ENCODE data around the gene RARB. TPM values are rescaled to one million over a fixed set of nuclear protein-coding genes. Genes with fewer than 3 reads are reported as not detected.

The RARB gene
- total and polyA plus RNA-seq, 7 donors: 1.2 to 18.5 (median 8.3) TPM

GRCh38 chr3:25578059-25578458, 150.0 kb downstream of the RARB start:
- no peak overlapping the region for H3K4me3 ChIP-seq
- intact Hi-C loops (cut with DNase I): no loop called here
- no peak for DNase-seq
- H3K4me1 ChIP-seq: peaks cover 0 to 10% (median 4%) of the 10 kb centered on the region in 4 donors
- H3K27ac ChIP-seq: no peak overlapping the region
- no peaks in the 10 kb centered on the region for H3K27me3 ChIP-seq
- WGBS, 2 donors: 94 to 95% methylated on average over 10 of the region's 10 CpGs
- H3K9me3 ChIP-seq: no peaks in the 10 kb centered on the region
- TF ChIP-seq, protein P1, sequence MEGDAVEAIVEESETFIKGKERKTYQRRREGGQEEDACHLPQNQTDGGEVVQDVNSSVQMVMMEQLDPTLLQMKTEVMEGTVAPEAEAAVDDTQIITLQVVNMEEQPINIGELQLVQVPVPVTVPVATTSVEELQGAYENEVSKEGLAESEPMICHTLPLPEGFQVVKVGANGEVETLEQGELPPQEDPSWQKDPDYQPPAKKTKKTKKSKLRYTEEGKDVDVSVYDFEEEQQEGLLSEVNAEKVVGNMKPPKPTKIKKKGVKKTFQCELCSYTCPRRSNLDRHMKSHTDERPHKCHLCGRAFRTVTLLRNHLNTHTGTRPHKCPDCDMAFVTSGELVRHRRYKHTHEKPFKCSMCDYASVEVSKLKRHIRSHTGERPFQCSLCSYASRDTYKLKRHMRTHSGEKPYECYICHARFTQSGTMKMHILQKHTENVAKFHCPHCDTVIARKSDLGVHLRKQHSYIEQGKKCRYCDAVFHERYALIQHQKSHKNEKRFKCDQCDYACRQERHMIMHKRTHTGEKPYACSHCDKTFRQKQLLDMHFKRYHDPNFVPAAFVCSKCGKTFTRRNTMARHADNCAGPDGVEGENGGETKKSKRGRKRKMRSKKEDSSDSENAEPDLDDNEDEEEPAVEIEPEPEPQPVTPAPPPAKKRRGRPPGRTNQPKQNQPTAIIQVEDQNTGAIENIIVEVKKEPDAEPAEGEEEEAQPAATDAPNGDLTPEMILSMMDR (IDR thresholded peaks at IDR 0.05): no peak
- TF ChIP-seq POLR2A (IDR thresholded peaks at IDR 0.05) (no peak), EP300 (IDR thresholded peaks at IDR 0.05) (no peak), POLR2AphosphoS5 (IDR thresholded peaks at IDR 0.05) (no peak)
- H3K36me3 ChIP-seq: peaks cover 0 to 34% (median 6%) of the 10 kb centered on the region in 4 donors

DNA sequence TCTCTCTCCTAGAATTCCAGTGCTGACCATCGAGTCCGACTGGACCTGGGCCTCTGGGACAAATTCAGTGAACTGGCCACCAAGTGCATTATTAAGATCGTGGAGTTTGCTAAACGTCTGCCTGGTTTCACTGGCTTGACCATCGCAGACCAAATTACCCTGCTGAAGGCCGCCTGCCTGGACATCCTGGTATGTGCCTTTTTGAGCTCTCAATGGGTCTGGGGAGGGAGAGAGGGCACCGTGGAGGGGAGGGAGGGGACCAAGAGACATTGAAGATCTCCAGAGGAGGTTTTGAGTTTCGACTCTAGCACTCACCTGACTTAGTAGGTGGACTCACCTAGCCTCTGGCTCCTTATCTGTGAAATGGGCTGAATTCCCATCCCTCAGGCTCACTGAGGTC, 152.5 kb downstream of the RARB start:
- Histone ChIP-seq H3K4me3 (no peak overlapping the region), H3K4me1 (no peaks in the 10 kb centered on the region), H3K9me3 (no peaks in the 10 kb centered on the region), H3K36me3 (peaks cover 0 to 27% (median 4%) of the 10 kb centered on the region in 4 donors), H3K27ac (no peak overlapping the region), H3K27me3 (no peaks in the 10 kb centered on the region)
- TF ChIP-seq EP300 (IDR thresholded peaks at IDR 0.05): no peak
- TF ChIP-seq, protein P1 (IDR thresholded peaks at IDR 0.05): no peak
- no peak for TF ChIP-seq POLR2A (IDR thresholded peaks at IDR 0.05)
- TF ChIP-seq POLR2AphosphoS5 (IDR thresholded peaks at IDR 0.05): no peak
- 82 to 89% methylated on average over 8 of the region's 8 CpGs for WGBS, 2 donors
- intact Hi-C loops (cut with DNase I): no loop called here
- no peak for DNase-seq

GRCh38 chr3:25581335-25581734, 153.3 kb downstream of the RARB start:
- H3K4me1 ChIP-seq: no peaks in the 10 kb centered on the region
- no peaks in the 10 kb centered on the region for H3K9me3 ChIP-seq
- TF ChIP-seq EP300 (IDR thresholded peaks at IDR 0.05) (no peak), POLR2AphosphoS5 (IDR thresholded peaks at IDR 0.05) (no peak), POLR2A (IDR thresholded peaks at IDR 0.05) (no peak)
- TF ChIP-seq, protein P1 (IDR thresholded peaks at IDR 0.05): no peak
- peaks cover 0 to 25% (median 4%) of the 10 kb centered on the region in 4 donors for H3K36me3 ChIP-seq
- intact Hi-C loops (cut with DNase I): no loop called here
- no peak overlapping the region for H3K27ac ChIP-seq
- DNase-seq: no peak
- H3K4me3 ChIP-seq: no peak overlapping the region
- 95 to 97% methylated on average over 7 of the region's 7 CpGs for WGBS, 2 donors
- no peaks in the 10 kb centered on the region for H3K27me3 ChIP-seq

- DNase-seq: no peak
- Histone ChIP-seq H3K9me3 (no peaks in the 10 kb centered on the region), H3K4me3 (no peak overlapping the region), H3K27me3 (no peaks in the 10 kb centered on the region), H3K36me3 (peaks cover 0 to 25% (median 4%) of the 10 kb centered on the region in 4 donors), H3K27ac (no peak overlapping the region), H3K4me1 (no peaks in the 10 kb centered on the region)
- intact Hi-C loops (cut with DNase I): no loop called here
- TF ChIP-seq, protein P1 (IDR thresholded peaks at IDR 0.05): no peak
- TF ChIP-seq POLR2AphosphoS5 (IDR thresholded peaks at IDR 0.05) (no peak), EP300 (IDR thresholded peaks at IDR 0.05) (no peak)
- 94 to 95% methylated on average over 3 of the region's 3 CpGs for WGBS, 2 donors
These were observed 153.8 kb downstream of the RARB start for GRCh38 chr3:25581823-25582222.

DNA sequence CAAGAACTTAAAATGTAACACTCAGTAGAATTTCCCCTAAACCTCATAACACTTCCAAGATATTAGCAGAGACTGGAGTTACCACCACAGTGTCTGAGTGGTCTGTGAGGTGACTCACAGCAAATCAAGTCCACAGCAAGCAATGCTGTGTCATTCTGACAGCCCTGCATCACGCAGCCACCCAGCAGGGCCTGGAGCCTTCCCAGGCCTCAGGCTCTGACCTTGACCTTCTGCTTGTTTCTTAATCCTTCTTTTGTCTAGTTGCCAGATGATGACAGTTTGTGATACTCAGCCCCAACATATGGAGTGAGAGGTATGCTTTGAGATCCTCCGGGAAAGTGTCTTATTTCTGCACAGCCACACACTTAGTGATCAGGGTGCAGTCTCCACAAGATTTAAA, 154.2 kb downstream of the RARB start:
- Histone ChIP-seq H3K36me3 (peaks cover 0 to 25% (median 4%) of the 10 kb centered on the region in 4 donors), H3K9me3 (no peaks in the 10 kb centered on the region), H3K4me1 (no peaks in the 10 kb centered on the region), H3K27me3 (no peaks in the 10 kb centered on the region), H3K27ac (no peak overlapping the region), H3K4me3 (no peak overlapping the region)
- TF ChIP-seq POLR2A (IDR thresholded peaks at IDR 0.05): no peak
- TF ChIP-seq, protein P1 (IDR thresholded peaks at IDR 0.05): no peak
- no peak for TF ChIP-seq EP300 (IDR thresholded peaks at IDR 0.05)
- no peak for TF ChIP-seq POLR2AphosphoS5 (IDR thresholded peaks at IDR 0.05)
- intact Hi-C loops (cut with DNase I): no loop called here
- 94 to 98% methylated on average over 2 of the region's 2 CpGs for WGBS, 2 donors
- no peak for DNase-seq
